ENCODE data around the gene MAGIX. TPM values are rescaled to one million over a fixed set of nuclear protein-coding genes. Genes with fewer than 3 reads are reported as not detected.

MAGIX gene
- total and polyA plus RNA-seq, 10 donors: 0.89 to 4.3 (median 1.4) TPM

GRCh38 chrX:49165901-49166881 is 3.6 kb downstream of the MAGIX start:
- peak overlapping the region; percentile 75 to 97 (median 94) for H3K27ac ChIP-seq
- peak overlapping the region; percentile 9 to 66 (median 36) for H3K4me3 ChIP-seq
- intact Hi-C loops (cut with DNase I; ENCODE audit: low total_unique reads): no loop called here
- 4 to 56% (median 27%) methylated on average over 8 to 61 of the region's 61 CpGs for WGBS, 5 donors
- no peaks in the 10 kb centered on the region for H3K27me3 ChIP-seq (replicated peaks in 1 of 7)
- DNase-seq: peak; percentile 94
- no peaks in the 10 kb centered on the region for H3K9me3 ChIP-seq
- no peaks in the 10 kb centered on the region for H3K36me3 ChIP-seq
- H3K4me1 ChIP-seq: peaks cover 0 to 54% (median 23%) of the 10 kb centered on the region in 6 donors
- TF ChIP-seq CTCF (IDR thresholded peaks at IDR 0.05 in 8 of 11, conservative IDR thresholded peaks at IDR 0.05 in 3 of 11): peak in 7 of 11 experiments; percentile 13 to 59 (median 45)
- peak; percentile 62 to 83 (median 72) for TF ChIP-seq POLR2AphosphoS5 (IDR thresholded peaks at IDR 0.05)
- no peak for TF ChIP-seq POLR2A (IDR thresholded peaks at IDR 0.05)

GRCh38 chrX:49166914-49167739 is 4.6 kb downstream of the MAGIX start:
- Histone ChIP-seq H3K27me3 (replicated peaks in 1 of 7) (no peaks in the 10 kb centered on the region), H3K36me3 (no peaks in the 10 kb centered on the region), H3K9me3 (no peaks in the 10 kb centered on the region), H3K4me1 (peaks cover 0 to 60% (median 23%) of the 10 kb centered on the region in 6 donors), H3K27ac (peak overlapping the region; percentile 75 to 97 (median 94)), H3K4me3 (peak overlapping the region; percentile 9 to 66 (median 36))
- DNase-seq: peak; percentile 91
- TF ChIP-seq CTCF (IDR thresholded peaks at IDR 0.05 in 8 of 11, conservative IDR thresholded peaks at IDR 0.05 in 3 of 11): no peak
- TF ChIP-seq POLR2AphosphoS5 (IDR thresholded peaks at IDR 0.05): peak; percentile 72 to 81 (median 80)
- WGBS, 5 donors: 0 to 37% (median 1%) methylated on average over 27 to 35 of the region's 35 CpGs
- intact Hi-C loops (cut with DNase I; ENCODE audit: low total_unique reads): no loop called here

GRCh38 chrX:49167740-49168108 is 5.2 kb downstream of the MAGIX start:
- Histone ChIP-seq H3K27ac (peak overlapping the region; percentile 75 to 97 (median 94)), H3K36me3 (no peaks in the 10 kb centered on the region), H3K9me3 (no peaks in the 10 kb centered on the region), H3K4me1 (peaks cover 0 to 63% (median 25%) of the 10 kb centered on the region in 6 donors), H3K27me3 (replicated peaks in 1 of 7) (no peaks in the 10 kb centered on the region), H3K4me3 (peak overlapping the region in 5 of 8 donors; percentile 34 to 66 (median 39))
- TF ChIP-seq POLR2AphosphoS5 (IDR thresholded peaks at IDR 0.05) (no peak), POLR2A (IDR thresholded peaks at IDR 0.05) (no peak), CTCF (IDR thresholded peaks at IDR 0.05 in 8 of 11, conservative IDR thresholded peaks at IDR 0.05 in 3 of 11) (no peak)
- no peak for DNase-seq
- 39 to 63% (median 54%) methylated on average over 3 of the region's 3 CpGs for WGBS, 5 donors
- intact Hi-C loops (cut with DNase I; ENCODE audit: low total_unique reads): no loop called here

Data from spleen (tissue), 11 donors.